Keratinocyte (primary cell): ENCODE data around the gene JOSD2. TPM values are rescaled to one million over a fixed set of nuclear protein-coding genes. Genes with fewer than 3 reads are reported as not detected.
"Not testable (repeated sequence)": the region's sequence is repeated elsewhere in the genome, so short reads cannot be mapped to it uniquely, and the experiment has no call there.

Experiments used
- DNase-seq: peaks from one replicate; pipeline ENCODE4 v3.0.0-alpha.2; 2011; ENCODE audit warnings: low read depth, missing footprints, low spot score
- FAIRE-seq: peaks from 2 replicates; lab custom pipeline; 2011; peaks lifted over from hg19 to GRCh38; lab: Jason Lieb, UNC
- H2AFZ ChIP-seq: 2 replicates; pipeline ENCODE4 v1.6.0; 2012; ENCODE audit warnings: low read length, control low read depth, inconsistent platforms; ENCODE audit not compliant: control insufficient read depth
- H3K27ac ChIP-seq: 2 replicates; pipeline ENCODE4 v1.5.1; 2011; ENCODE audit warnings: low read length; ENCODE audit not compliant: control insufficient read depth, insufficient read depth
- H3K27me3 ChIP-seq: 3 replicates; pipeline ENCODE4 v1.6.0; 2011; ENCODE audit warnings: low read length; ENCODE audit not compliant: control insufficient read depth, insufficient read depth; ENCODE audit errors: extremely low read depth
- H3K36me3 ChIP-seq, 2 experiments: 2 replicates in 1 of 2; 3 replicates in 1 of 2; pipeline ENCODE4 v1.5.1; 2011; ENCODE audit warnings: low read length in 2 of 2, mild to moderate bottlenecking in 1 of 2; ENCODE audit not compliant: control insufficient read depth in 2 of 2, insufficient read depth in 2 of 2; ENCODE audit errors: extremely low read depth in 1 of 2
- H3K4me1 ChIP-seq: 3 replicates; pipeline ENCODE4 v1.5.1; 2011; ENCODE audit warnings: low read length; ENCODE audit not compliant: control insufficient read depth, insufficient read depth; ENCODE audit errors: extremely low read depth
- H3K4me2 ChIP-seq: 3 replicates; pipeline ENCODE4 v1.6.0; 2011; ENCODE audit warnings: low read depth, low read length; ENCODE audit not compliant: control insufficient read depth, insufficient read depth; ENCODE audit errors: extremely low read depth
- H3K4me3 ChIP-seq, 3 experiments: fragments of 200-600 bp in 1 of 3; sonication (generic) in 1 of 3; 2 replicates in 2 of 3; 3 replicates in 1 of 3; pipeline ENCODE4 v1.5.1; 2011 to 2016; ENCODE audit warnings: low read length in 3 of 3, mild to moderate bottlenecking in 3 of 3, control low read depth in 2 of 3, inconsistent platforms in 1 of 3, low read depth in 1 of 3, mixed read lengths in 1 of 3, mixed run types in 1 of 3, moderate library complexity in 1 of 3; ENCODE audit not compliant: control insufficient read depth in 2 of 3, insufficient read depth in 2 of 3; ENCODE audit errors: extremely low read depth in 1 of 3
- H3K79me2 ChIP-seq: 2 replicates; pipeline ENCODE4 v1.6.0; 2012; ENCODE audit warnings: low read length; ENCODE audit not compliant: control insufficient read depth, insufficient read depth
- H3K9ac ChIP-seq: 3 replicates; pipeline ENCODE4 v1.6.0; 2011; ENCODE audit warnings: low read length; ENCODE audit not compliant: control insufficient read depth, insufficient read depth; ENCODE audit errors: extremely low read depth
- H3K9me1 ChIP-seq: 3 replicates; pipeline ENCODE4 v1.6.0; 2011; ENCODE audit warnings: low read length; ENCODE audit not compliant: control insufficient read depth, insufficient read depth; ENCODE audit errors: extremely low read depth
- H3K9me3 ChIP-seq: 2 replicates; pipeline ENCODE4 v1.5.1; 2012; ENCODE audit warnings: low read depth, low read length; ENCODE audit not compliant: control insufficient read depth
- H4K20me1 ChIP-seq: 3 replicates; pipeline ENCODE4 v1.6.0; 2011; ENCODE audit warnings: low read length; ENCODE audit not compliant: control insufficient read depth, insufficient read depth; ENCODE audit errors: extremely low read depth
- EZH2 ChIP-seq: IDR thresholded peaks from one replicate; pipeline ENCODE4 v1.6.1; 2012; ENCODE audit warnings: inconsistent platforms, mild to moderate bottlenecking, low read length, moderate library complexity
- dilution Hi-C: fragments of 300-500 bp; cut with MboI; formaldehyde crosslinking; loops from one replicate; pipeline ENCODE4 v1.7.0; 2020; ENCODE audit warnings: low sequenced_read_pairs; ENCODE audit not compliant: extremely low pct_ligation_motif_present
- polyA plus RNA-seq, 5 experiments: library from polyadenylated mRNA; depleted of rRNA in 3 of 5; stranded (reverse) in 3 of 5; stranded (forward) in 1 of 5; unstranded in 1 of 5; fragments of >200 nt; gene quantifications; 1 replicate in 1 of 5; 2 replicates in 3 of 5; 3 replicates in 1 of 5; pipeline versions ENCODE4 v1.2.1 to v1.2.3, GENCODE V29; 2011 to 2012; ENCODE audit warnings: missing spikeins in 2 of 5, low read depth in 1 of 5, low replicate concordance in 1 of 5
- TF ChIP-seq, protein P1 (sequence below), 3 experiments: IDR thresholded peaks in 1 of 3; conservative IDR thresholded peaks in 1 of 3; optimal IDR thresholded peaks in 1 of 3; 2 replicates in 2 of 3; 3 replicates in 1 of 3; pipeline versions ENCODE3 to v1.5.1; 2011; ENCODE audit warnings: low read length in 3 of 3, mild to moderate bottlenecking in 3 of 3, moderate library complexity in 2 of 3, control low read depth in 1 of 3, inconsistent platforms in 1 of 3; ENCODE audit not compliant: insufficient read depth in 2 of 3; ENCODE audit errors: extremely low read depth in 1 of 3

The JOSD2 gene
- polyA plus RNA-seq, 1 donor (not counting 4 experiments of a cell fraction or from before 2014, with no cell fraction given), result 18.7 TPM

DNA sequence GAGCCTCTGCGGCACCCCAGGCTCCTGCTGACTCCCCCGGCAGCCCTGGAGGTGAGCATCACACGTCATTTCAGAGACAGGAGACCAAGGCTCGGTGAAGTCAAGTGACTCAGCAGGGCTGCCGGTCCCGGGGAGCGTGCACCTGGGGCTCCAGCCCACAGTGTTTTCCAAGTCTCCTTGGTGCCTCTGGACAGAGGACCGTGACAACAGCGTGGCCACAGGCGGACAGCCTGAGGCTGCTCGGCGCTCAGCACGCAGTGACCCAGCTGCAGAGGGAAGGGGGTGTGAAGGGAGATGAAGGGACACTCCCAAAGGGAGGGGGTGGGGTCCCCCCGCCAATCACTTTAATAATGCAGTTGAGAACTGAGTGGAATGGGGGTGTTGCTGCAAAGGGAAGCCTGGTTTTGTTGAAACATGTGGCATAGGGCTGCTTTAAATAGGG lies 20.2 kb upstream of the JOSD2 start:
- peaks cover 5% of the 10 kb centered on the region for H3K27me3 ChIP-seq
- H3K9me3 ChIP-seq, result no peaks in the 10 kb centered on the region
- no peaks in the 10 kb centered on the region for H3K4me1 ChIP-seq
- DNase-seq (no peak), FAIRE-seq (no peak)
- H3K27ac ChIP-seq, result no peak overlapping the region
- no peaks in the 10 kb centered on the region for H4K20me1 ChIP-seq
- no peak overlapping the region for H2AFZ ChIP-seq
- H3K9me1 ChIP-seq, result no peaks in the 10 kb centered on the region
- no peaks in the 10 kb centered on the region for H3K79me2 ChIP-seq
- dilution Hi-C loops, result no loop called here
- no peak overlapping the region for H3K4me2 ChIP-seq
- no peak overlapping the region for H3K4me3 ChIP-seq
- H3K36me3 ChIP-seq, result no peaks in the 10 kb centered on the region
- TF ChIP-seq, protein P1, sequence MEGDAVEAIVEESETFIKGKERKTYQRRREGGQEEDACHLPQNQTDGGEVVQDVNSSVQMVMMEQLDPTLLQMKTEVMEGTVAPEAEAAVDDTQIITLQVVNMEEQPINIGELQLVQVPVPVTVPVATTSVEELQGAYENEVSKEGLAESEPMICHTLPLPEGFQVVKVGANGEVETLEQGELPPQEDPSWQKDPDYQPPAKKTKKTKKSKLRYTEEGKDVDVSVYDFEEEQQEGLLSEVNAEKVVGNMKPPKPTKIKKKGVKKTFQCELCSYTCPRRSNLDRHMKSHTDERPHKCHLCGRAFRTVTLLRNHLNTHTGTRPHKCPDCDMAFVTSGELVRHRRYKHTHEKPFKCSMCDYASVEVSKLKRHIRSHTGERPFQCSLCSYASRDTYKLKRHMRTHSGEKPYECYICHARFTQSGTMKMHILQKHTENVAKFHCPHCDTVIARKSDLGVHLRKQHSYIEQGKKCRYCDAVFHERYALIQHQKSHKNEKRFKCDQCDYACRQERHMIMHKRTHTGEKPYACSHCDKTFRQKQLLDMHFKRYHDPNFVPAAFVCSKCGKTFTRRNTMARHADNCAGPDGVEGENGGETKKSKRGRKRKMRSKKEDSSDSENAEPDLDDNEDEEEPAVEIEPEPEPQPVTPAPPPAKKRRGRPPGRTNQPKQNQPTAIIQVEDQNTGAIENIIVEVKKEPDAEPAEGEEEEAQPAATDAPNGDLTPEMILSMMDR (optimal IDR thresholded peaks at IDR 0.05 in 1 of 3, IDR thresholded peaks at IDR 0.05 in 1 of 3, conservative IDR thresholded peaks at IDR 0.05 in 1 of 3; ENCODE audit: extremely low read depth in 1 of 3, insufficient read depth in 2 of 3, low read length in 3 of 3), result no peak
- TF ChIP-seq EZH2, result no peak
- H3K9ac ChIP-seq, result no peak overlapping the region

DNA sequence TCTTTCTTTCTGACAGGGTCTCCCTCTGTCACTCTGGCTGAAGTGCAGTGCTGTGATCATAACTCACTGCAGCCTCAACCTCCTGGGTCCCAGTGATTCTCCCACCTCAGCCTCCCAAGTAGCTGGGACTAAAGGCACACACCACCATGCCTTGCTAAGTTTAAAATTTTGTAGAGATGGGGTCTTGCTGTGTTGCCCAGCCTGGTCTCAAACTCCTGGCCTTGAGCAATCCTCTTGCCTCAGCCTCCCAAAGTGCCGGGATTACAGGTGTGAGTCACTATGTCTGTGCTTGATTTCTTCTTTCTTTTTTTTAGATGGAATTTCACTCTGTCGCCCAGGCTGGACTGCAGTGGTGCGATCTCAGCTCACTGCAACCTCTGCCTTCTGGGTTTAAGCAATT lies 17.1 kb upstream of the JOSD2 start:
- H3K27me3 ChIP-seq, H2AFZ ChIP-seq, H3K27ac ChIP-seq, H3K79me2 ChIP-seq, DNase-seq, H3K9me3 ChIP-seq, FAIRE-seq, H3K9ac ChIP-seq, H4K20me1 ChIP-seq, H3K36me3 ChIP-seq, H3K4me1 ChIP-seq, dilution Hi-C loops, H3K9me1 ChIP-seq, H3K4me2 ChIP-seq, H3K4me3 ChIP-seq: not testable (repeated sequence)

DNA sequence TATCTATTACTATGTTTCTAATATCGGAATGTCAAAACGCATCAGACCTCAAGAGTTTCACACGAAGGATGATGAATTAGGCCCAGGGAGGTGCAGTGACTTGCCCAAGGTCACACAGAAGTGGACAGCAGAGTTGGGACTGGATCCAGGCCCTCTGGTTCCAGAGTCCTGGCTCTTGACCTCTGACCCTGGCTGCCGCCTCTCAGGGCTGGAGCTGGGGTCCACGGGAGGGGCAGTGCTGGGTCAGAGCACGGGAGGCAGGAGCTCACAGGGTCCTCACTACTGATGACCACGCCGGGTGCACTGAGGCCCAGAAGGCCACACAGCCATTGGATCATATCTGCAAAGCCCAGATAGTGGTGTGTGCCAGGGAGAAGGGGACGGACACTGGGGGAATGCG lies 11.9 kb upstream of the JOSD2 start:
- TF ChIP-seq EZH2, result no peak
- TF ChIP-seq, protein P1 (optimal IDR thresholded peaks at IDR 0.05 in 1 of 3, IDR thresholded peaks at IDR 0.05 in 1 of 3, conservative IDR thresholded peaks at IDR 0.05 in 1 of 3; ENCODE audit: extremely low read depth in 1 of 3, insufficient read depth in 2 of 3, low read length in 3 of 3), result no peak
- Histone ChIP-seq H2AFZ (no peak overlapping the region), H3K4me3 (no peak overlapping the region), H4K20me1 (no peaks in the 10 kb centered on the region), H3K79me2 (no peaks in the 10 kb centered on the region), H3K9ac (no peak overlapping the region), H3K4me2 (no peak overlapping the region), H3K27ac (no peak overlapping the region), H3K4me1 (no peaks in the 10 kb centered on the region), H3K27me3 (peaks cover 4% of the 10 kb centered on the region), H3K36me3 (no peaks in the 10 kb centered on the region), H3K9me3 (no peaks in the 10 kb centered on the region), H3K9me1 (no peaks in the 10 kb centered on the region)
- dilution Hi-C loops, result no loop called here
- FAIRE-seq, result no peak
- no peak for DNase-seq
